Skeletal muscle tissue (tissue), 4 donors: ENCODE measurements around the gene PRIMA1. TPM values are rescaled to one million over a fixed set of nuclear protein-coding genes. Genes with fewer than 3 reads are reported as not detected.

Experiments
- H3K27ac ChIP-seq: one replicate; pipeline ENCODE4 v1.7.0; 2013; ENCODE audit warnings: mild to moderate bottlenecking, low read depth, low read length, inconsistent platforms
- H3K27me3 ChIP-seq, 3 donors: one replicate each; pipeline ENCODE4 v1.7.0; 2013; ENCODE audit warnings: low read length in 3 of 3; ENCODE audit not compliant: control insufficient read depth in 3 of 3, insufficient read depth in 3 of 3
- H3K36me3 ChIP-seq, 3 donors: one replicate each; pipeline ENCODE4 v1.7.0; 2013; ENCODE audit warnings: low read length in 3 of 3; ENCODE audit not compliant: control insufficient read depth in 3 of 3, insufficient read depth in 3 of 3
- H3K4me1 ChIP-seq, 3 donors: one replicate each; pipeline ENCODE4 v1.7.0; 2013; ENCODE audit warnings: low read length in 3 of 3, mild to moderate bottlenecking in 3 of 3; ENCODE audit not compliant: control insufficient read depth in 3 of 3, insufficient read depth in 3 of 3
- H3K4me3 ChIP-seq, 3 donors: one replicate each; pipeline ENCODE4 v1.7.0; 2013; ENCODE audit warnings: low read length in 3 of 3
- H3K9ac ChIP-seq, 3 donors: one replicate each; pipeline ENCODE4 v1.7.0; 2013; ENCODE audit warnings: low read length in 3 of 3, mild to moderate bottlenecking in 3 of 3, moderate library complexity in 2 of 3, low read depth in 1 of 3
- H3K9me3 ChIP-seq, 3 donors: one replicate each; pipeline ENCODE4 v1.7.0; 2013; ENCODE audit warnings: low read length in 3 of 3; ENCODE audit not compliant: control insufficient read depth in 3 of 3
- total RNA-seq: library from RNA; depleted of rRNA; stranded (reverse); fragments of >200 nt; gene quantifications from one replicate; pipeline ENCODE4 v1.2.3, GENCODE V29; 2014
- donor health status: Osteomylitis.

Gene PRIMA1
- total RNA-seq, 1 donor from 2014 or later, result 0.52 TPM

DNA sequence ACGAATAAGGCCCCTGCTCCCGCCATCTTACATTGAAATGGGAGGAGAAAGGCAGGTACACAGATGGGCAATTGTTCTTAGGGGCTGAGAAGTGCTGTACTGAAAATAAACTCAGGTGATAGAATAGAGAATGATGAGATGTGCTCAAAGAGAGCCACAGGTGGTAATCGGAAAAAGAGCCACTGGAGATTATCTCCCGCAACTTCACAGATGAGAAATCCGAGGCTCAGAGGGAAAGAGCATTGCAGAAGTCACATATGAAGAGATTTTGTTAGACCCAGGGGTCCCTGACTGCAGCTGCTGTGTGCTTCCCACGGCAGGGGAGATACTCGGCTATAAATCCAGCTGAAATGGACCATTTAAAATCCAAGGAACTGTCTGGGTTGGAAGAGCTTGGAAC is 73.7 kb downstream of the PRIMA1 start:
- Histone ChIP-seq H3K27me3 (peaks cover 13 to 27% (median 22%) of the 10 kb centered on the region in 3 donors), H3K36me3 (no peaks in the 10 kb centered on the region), H3K9ac (no peak overlapping the region)

DNA sequence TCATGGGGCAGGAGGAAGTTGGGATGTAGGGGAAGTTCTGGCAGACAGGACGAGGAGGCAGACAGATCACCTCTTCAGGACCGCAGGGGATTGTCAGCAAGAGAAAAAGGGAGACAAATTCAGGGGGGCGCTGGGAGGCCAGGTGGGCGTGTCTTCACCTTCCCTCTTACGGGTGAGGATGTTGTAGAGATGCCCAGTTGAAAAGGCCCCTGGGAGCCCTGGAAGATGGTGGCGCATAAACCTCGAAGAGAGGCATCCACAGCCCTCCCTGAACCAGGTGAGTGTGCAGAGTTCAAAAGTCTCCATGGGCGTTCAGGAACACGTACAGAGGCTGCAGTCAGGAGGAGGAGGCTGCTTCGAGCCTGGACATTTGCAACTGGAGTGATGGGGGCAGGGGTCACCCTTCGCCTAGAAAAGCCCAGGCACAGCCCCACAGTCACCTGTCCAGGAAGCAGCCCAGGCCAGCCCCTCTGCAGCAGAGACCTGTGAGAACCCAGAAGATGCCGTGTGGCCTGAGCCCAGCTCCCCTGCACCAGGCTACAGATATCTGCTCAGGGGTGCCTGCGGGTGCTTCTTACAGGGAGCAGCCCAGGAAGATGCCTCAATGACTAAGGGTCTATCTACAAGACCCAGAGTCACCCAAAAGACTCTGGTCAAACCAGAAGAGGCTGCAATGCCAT is 74.4 kb downstream of the PRIMA1 start:
- peaks cover 13 to 27% (median 19%) of the 10 kb centered on the region in 3 donors for H3K27me3 ChIP-seq
- H3K9ac ChIP-seq, result no peak overlapping the region
- no peaks in the 10 kb centered on the region for H3K4me1 ChIP-seq
- H3K9me3 ChIP-seq, result no peaks in the 10 kb centered on the region
- no peak overlapping the region for H3K4me3 ChIP-seq
- H3K27ac ChIP-seq, result no peak overlapping the region
- H3K36me3 ChIP-seq, result no peaks in the 10 kb centered on the region

More for the DNA sequence above, 73.7 kb downstream of the PRIMA1 start:
- Histone ChIP-seq H3K9me3 (no peaks in the 10 kb centered on the region), H3K4me3 (no peak overlapping the region), H3K4me1 (no peaks in the 10 kb centered on the region), H3K27ac (no peak overlapping the region)

DNA sequence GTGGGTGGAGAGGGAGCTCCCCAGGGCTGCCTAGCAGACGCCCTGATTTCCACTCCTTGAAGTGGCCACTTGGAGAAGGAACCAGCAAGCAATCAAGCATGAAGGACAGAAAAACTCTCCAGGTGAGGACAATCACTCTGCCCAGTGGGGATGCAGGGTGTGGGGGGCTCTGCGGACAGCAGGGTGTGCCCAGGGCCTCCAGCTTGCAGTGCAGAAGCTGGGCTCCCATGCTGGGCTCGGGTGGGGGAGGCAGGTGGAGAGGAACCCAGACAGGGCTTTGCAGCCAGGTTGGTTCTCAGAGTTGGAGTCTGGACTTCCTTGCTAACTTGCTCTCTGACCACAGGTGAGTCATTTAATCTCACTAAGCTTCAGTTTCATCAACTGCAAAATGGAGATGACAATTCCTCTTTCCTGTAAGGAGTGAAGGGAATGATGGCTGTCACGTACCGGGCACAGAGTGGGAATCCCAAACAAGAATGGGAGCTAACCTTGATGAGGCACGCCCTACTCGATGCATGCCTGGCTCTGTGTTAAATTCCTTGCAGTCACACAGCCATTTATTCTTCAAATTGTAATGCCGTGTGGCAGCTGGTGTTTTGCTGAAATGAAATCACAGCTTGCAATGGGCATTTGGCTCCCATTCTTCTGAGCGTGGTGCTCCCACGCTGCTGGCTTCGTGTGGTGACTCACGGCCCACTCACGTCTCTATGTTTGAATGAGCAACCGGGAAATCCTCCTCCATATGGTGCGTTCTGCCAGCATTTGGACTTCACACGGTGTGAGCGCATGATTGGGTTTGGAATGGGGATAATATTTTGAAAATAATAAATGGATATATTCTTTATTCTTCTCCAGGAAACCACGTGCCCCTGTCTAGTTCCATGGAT is 75.2 kb downstream of the PRIMA1 start:
- no peak overlapping the region for H3K9ac ChIP-seq
- H3K9me3 ChIP-seq, result no peaks in the 10 kb centered on the region
- peaks cover 13 to 27% (median 19%) of the 10 kb centered on the region in 3 donors for H3K27me3 ChIP-seq
- H3K36me3 ChIP-seq, result no peaks in the 10 kb centered on the region
- no peak overlapping the region for H3K27ac ChIP-seq
- H3K4me3 ChIP-seq, result no peak overlapping the region
- H3K4me1 ChIP-seq, result no peaks in the 10 kb centered on the region

DNA sequence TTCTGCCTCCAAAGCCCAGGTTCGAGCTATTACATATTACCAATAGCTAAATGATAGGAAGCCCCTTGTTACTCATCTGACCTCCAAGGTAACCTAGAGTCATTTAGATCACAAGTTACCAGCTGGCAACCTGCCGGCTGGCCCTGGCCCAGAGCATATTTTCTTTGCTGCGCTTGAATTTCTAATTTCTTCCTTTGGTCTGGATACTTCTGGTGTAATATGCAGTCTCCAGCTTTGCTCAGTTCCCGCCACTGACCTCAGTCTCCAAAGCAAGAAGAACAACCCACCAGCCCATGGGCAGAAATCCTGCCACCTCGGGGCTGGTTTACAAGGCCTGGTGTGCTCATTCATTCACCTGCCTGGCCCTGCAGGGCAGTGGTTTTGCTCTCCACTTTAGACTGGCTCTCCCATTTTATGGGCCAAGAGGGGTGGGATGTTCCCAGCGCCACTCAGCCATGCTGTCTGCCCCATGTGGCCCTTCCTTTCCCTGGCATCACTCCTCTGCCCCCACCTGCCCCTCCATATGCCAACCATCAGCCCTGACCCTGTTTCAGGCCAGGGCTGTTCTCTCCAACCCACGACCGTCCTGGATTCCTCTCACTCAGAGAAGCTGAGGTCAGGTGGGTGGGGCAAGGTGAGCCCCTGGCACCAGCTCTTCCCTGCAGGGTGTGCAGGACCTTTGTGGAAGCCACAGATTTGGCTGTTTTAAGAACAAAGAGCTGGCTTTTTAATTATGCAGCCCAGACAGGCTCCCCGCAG is 76.0 kb downstream of the PRIMA1 start:
- Histone ChIP-seq H3K36me3 (no peaks in the 10 kb centered on the region), H3K4me3 (no peak overlapping the region), H3K9ac (no peak overlapping the region), H3K4me1 (no peaks in the 10 kb centered on the region), H3K27me3 (peaks cover 13 to 22% (median 19%) of the 10 kb centered on the region in 3 donors), H3K27ac (no peak overlapping the region), H3K9me3 (no peaks in the 10 kb centered on the region)

DNA sequence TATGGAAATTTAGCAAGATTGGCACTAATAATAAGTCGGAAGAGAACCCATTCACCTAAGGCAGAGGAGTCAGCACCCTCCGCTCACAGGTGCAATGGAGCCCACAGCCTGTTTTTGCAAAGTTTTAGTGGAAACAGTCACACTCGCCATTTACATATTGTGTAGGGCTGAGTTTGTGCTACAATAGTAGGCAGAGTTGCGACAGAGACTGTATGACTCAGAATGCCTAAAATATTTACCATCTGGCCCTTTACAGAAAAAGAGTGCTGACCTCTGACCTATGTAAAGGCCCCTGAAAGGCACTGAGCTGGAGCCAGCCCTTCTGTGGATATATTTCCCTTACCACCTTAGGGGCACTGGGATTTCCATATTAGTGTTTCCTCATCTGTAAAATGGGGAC is 79.0 kb downstream of the PRIMA1 start:
- no peak overlapping the region for H3K4me3 ChIP-seq
- H3K27me3 ChIP-seq, result peaks cover 8 to 13% (median 13%) of the 10 kb centered on the region in 3 donors
- H3K36me3 ChIP-seq, result no peaks in the 10 kb centered on the region
- H3K9ac ChIP-seq, result no peak overlapping the region
- no peaks in the 10 kb centered on the region for H3K4me1 ChIP-seq
- H3K27ac ChIP-seq, result no peak overlapping the region
- H3K9me3 ChIP-seq, result no peaks in the 10 kb centered on the region

DNA sequence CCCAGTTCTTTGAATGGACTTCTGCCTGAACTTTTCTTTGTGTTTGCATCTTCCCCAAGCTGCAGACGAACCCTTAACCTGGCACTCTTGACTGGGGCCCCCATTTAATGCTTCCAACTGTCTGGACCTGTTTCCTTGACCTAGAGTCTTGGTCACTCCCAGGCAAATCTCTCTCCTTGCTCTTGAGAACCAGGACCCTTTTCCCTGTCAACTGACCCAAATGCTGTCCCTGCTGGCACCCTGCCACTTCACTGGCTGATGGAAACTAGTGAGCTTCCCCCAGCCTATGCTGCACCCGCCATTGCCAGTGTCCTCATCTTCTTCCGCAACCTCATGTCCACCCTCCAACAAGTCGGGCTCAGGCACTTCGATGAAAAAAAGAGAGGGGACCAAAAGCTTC is 79.5 kb downstream of the PRIMA1 start:
- no peaks in the 10 kb centered on the region for H3K36me3 ChIP-seq
- no peak overlapping the region for H3K9ac ChIP-seq
- no peak overlapping the region for H3K4me3 ChIP-seq
- no peaks in the 10 kb centered on the region for H3K9me3 ChIP-seq
- no peaks in the 10 kb centered on the region for H3K4me1 ChIP-seq
- H3K27me3 ChIP-seq, result peaks cover 8 to 10% (median 9%) of the 10 kb centered on the region in 3 donors
- no peak overlapping the region for H3K27ac ChIP-seq

DNA sequence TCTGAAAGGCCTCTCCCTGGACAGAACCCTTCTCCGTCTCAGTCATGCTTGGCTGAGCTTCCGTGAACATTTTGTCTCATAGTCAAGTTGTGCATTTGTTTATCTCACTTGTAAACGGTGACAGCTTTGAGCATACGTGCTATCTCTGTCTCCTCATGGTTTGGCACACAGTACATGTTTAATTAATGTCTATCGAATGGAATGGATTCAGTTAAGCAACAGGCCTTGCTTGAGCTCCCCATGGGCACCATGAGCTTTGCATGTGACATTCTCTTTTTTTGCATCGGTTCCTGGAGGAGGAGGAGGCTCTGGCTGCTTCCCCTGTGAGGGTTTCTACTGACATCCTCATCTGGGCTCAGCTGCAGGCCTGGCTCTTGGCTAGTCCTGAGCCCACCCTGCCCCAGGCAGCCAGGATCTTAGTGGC is 80.0 kb downstream of the PRIMA1 start:
- Histone ChIP-seq H3K36me3 (no peaks in the 10 kb centered on the region), H3K4me1 (no peaks in the 10 kb centered on the region), H3K27ac (no peak overlapping the region)

DNA sequence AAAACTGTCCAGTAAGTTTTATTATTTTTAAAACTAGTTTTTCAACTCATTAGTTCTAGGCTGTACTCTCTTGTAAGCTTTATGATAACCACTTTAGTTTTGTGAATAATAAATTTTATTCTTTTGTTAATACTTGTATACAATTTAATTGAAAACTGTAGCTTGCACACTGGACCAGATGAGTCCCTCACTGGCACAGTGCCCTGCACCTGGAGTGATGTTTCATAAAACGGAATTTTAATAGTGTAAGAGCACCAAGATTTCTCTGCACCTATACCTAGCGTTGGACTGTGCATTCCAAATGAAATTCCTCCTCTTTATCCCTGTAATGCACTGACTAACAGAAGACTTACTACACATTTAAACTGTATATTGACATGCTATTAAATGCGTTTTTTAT is 80.8 kb downstream of the PRIMA1 start:
- Histone ChIP-seq H3K27ac (no peak overlapping the region), H3K27me3 (peaks cover 0 to under 1% (median 0%) of the 10 kb centered on the region in 3 donors), H3K4me3 (no peak overlapping the region), H3K36me3 (no peaks in the 10 kb centered on the region), H3K9ac (no peak overlapping the region), H3K4me1 (no peaks in the 10 kb centered on the region), H3K9me3 (no peaks in the 10 kb centered on the region)

More for the DNA sequence above, 80.0 kb downstream of the PRIMA1 start:
- no peak overlapping the region for H3K4me3 ChIP-seq
- no peaks in the 10 kb centered on the region for H3K9me3 ChIP-seq
- H3K9ac ChIP-seq, result no peak overlapping the region
- peaks cover 5 to 7% (median 5%) of the 10 kb centered on the region in 3 donors for H3K27me3 ChIP-seq

DNA sequence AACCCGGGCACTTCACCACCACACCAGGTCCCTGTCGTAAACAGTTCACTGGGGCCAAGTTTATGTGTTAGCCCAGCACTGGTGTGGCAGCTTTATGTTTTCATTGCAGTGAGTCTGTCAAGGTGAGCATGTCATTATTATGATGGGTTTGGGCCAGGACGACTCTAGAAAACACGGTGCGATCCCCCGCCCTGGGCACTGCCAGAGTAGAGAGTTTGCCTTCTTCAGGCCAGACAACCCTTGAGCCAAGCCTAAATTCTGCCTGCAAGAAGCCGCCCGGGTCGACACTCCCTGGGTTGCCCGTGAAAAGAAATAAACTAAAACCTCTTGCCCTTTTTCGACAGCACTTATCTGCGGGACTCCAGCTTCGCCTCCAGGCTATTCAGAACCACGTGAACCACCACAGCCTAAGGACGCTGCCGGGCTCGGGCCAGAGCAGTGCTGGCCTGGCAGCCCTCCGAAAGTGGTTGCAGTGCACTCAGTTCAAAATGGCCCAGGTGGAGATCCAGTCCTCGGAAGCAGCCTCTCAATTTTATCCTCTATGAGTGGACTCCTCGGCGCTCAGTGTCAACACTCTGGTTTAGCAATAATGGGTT is 81.8 kb downstream of the PRIMA1 start:
- Histone ChIP-seq H3K36me3 (no peaks in the 10 kb centered on the region), H3K27ac (no peak overlapping the region), H3K4me1 (no peaks in the 10 kb centered on the region), H3K27me3 (no peaks in the 10 kb centered on the region), H3K9me3 (no peaks in the 10 kb centered on the region), H3K9ac (no peak overlapping the region), H3K4me3 (no peak overlapping the region)
